22Rv1 (cell line): ENCODE results near the gene COL23A1.

ENCODE experiments used
- CTCF ChIP-seq: fragments of 450-650 bp; IDR thresholded peaks from 2 replicates; pipeline ENCODE4 v1.5.1; 2017; ENCODE audit warnings: mild to moderate bottlenecking
- ZFX ChIP-seq: fragments of 450-650 bp; IDR thresholded peaks from 2 replicates; pipeline ENCODE4 v1.6.1; 2017; ENCODE audit warnings: antibody characterized with exemption, borderline replicate concordance

GRCh38 chr5:178241688-178242231 lies 348.4 kb downstream of the COL23A1 start:
- TF ChIP-seq CTCF (no peak), ZFX (no peak)
